Activated T-helper 17 cell treated with anti-CD3 and anti-CD28 coated beads, Interleukin-2, amount 50 U/mL, for 72 hours (primary cell): ENCODE results near the gene CIAO2A. TPM values are rescaled to one million over a fixed set of nuclear protein-coding genes. Genes with fewer than 3 reads are reported as not detected.

ENCODE experiments used
- ATAC-seq: fragments of 150-1000 bp; cut with Tn5 transposase; replicated peaks from 2 replicates; pipeline ENCODE4 v1.10.0; 2021; ENCODE audit warnings: mild to moderate bottlenecking, moderate library complexity
- H3K27ac Mint-ChIP-seq: one replicate; pipeline ENCODE4 v1.8.0; 2022; ENCODE audit warnings: mixed read lengths
- H3K27me3 Mint-ChIP-seq: one replicate; pipeline ENCODE4 v1.8.0; 2022; ENCODE audit warnings: mixed read lengths
- H3K36me3 Mint-ChIP-seq: one replicate; pipeline ENCODE4 v1.8.0; 2022; ENCODE audit warnings: low read depth, mild to moderate bottlenecking, mixed read lengths
- H3K4me1 Mint-ChIP-seq: one replicate; pipeline ENCODE4 v1.8.0; 2022; ENCODE audit warnings: mixed read lengths
- H3K4me3 Mint-ChIP-seq: one replicate; pipeline ENCODE4 v1.8.0; 2022; ENCODE audit warnings: mild to moderate bottlenecking, mixed read lengths
- H3K9me3 Mint-ChIP-seq: one replicate; pipeline ENCODE4 v1.8.0; 2022; ENCODE audit warnings: mixed read lengths
- total RNA-seq, 2 donors: library from RNA; stranded (reverse); gene quantifications; one replicate each; pipeline ENCODE4 v1.2.3, GENCODE V29; 2022

CIAO2A gene
- total RNA-seq, 2 donors from 2014 or later: 71.7 to 99.1 TPM

- peak; percentile 12 for ATAC-seq
- Mint-ChIP-seq H3K9me3 (no peaks in the 10 kb centered on the region), H3K4me1 (peaks cover 4% of the 10 kb centered on the region), H3K4me3 (no peak overlapping the region), H3K36me3 (no peaks in the 10 kb centered on the region), H3K27ac (peak overlapping the region; percentile 63), H3K27me3 (no peaks in the 10 kb centered on the region)
These were observed 64.5 kb downstream of the CIAO2A start for GRCh38 chr15:64029110-64029509.

GRCh38 chr15:64026591-64026990 lies 67.0 kb downstream of the CIAO2A start:
- H3K27ac Mint-ChIP-seq: no peak overlapping the region
- H3K4me3 Mint-ChIP-seq: no peak overlapping the region

GRCh38 chr15:64024172-64025050 lies 69.2 kb downstream of the CIAO2A start:
- no peaks in the 10 kb centered on the region for H3K36me3 Mint-ChIP-seq
- H3K27ac Mint-ChIP-seq: no peak overlapping the region
- peaks cover 2% of the 10 kb centered on the region for H3K4me1 Mint-ChIP-seq
- no peaks in the 10 kb centered on the region for H3K27me3 Mint-ChIP-seq
- no peak for ATAC-seq
- H3K4me3 Mint-ChIP-seq: no peak overlapping the region
- no peaks in the 10 kb centered on the region for H3K9me3 Mint-ChIP-seq

More at GRCh38 chr15:64026591-64026990, 67.0 kb downstream of the CIAO2A start:
- no peak for ATAC-seq
- Mint-ChIP-seq H3K27me3 (no peaks in the 10 kb centered on the region), H3K4me1 (peaks cover 4% of the 10 kb centered on the region), H3K36me3 (no peaks in the 10 kb centered on the region), H3K9me3 (no peaks in the 10 kb centered on the region)

- ATAC-seq: no peak
- Mint-ChIP-seq H3K9me3 (no peaks in the 10 kb centered on the region), H3K36me3 (no peaks in the 10 kb centered on the region), H3K27ac (no peak overlapping the region), H3K4me3 (no peak overlapping the region), H3K27me3 (no peaks in the 10 kb centered on the region), H3K4me1 (no peaks in the 10 kb centered on the region)
These were observed 70.4 kb downstream of the CIAO2A start for GRCh38 chr15:64023220-64023619.

- no peak for ATAC-seq
- Mint-ChIP-seq H3K9me3 (no peaks in the 10 kb centered on the region), H3K27me3 (no peaks in the 10 kb centered on the region), H3K36me3 (no peaks in the 10 kb centered on the region), H3K4me3 (no peak overlapping the region), H3K27ac (no peak overlapping the region), H3K4me1 (no peaks in the 10 kb centered on the region)
These were observed 71.1 kb downstream of the CIAO2A start for GRCh38 chr15:64022571-64022970.

Other genes with a start within 250 kb of the CIAO2A start
- gene DAPK2, start 47.4 kb downstream of the CIAO2A start, total RNA-seq: 10 to 100 TPM in 1 of 2 donors, under 1 TPM in 1; 0.82 to 10.6 TPM
- gene SNX1, start 2.1 kb upstream of the CIAO2A start, total RNA-seq: 100 to 1,000 TPM in 1 of 2 donors, 10 to 100 TPM in 1; 91.3 to 126 TPM
- under 1 TPM; 0.26 to 0.77 TPM for gene SNX22, start 57.9 kb upstream of the CIAO2A start, total RNA-seq
- 100 to 1,000 TPM; 194 to 363 TPM for gene PPIB, start 69.2 kb upstream of the CIAO2A start, total RNA-seq